Brain pericyte (primary cell): ENCODE data around the gene COX8A.
A peak's percentile ranks its signal among the peaks of the same experiment; 100 is the strongest.

Source experiments
- DNase-seq: peaks from one replicate; pipeline ENCODE4 v3.0.0-alpha.2; 2012; ENCODE audit warnings: low read depth, low spot score

The COX8A gene

DNA sequence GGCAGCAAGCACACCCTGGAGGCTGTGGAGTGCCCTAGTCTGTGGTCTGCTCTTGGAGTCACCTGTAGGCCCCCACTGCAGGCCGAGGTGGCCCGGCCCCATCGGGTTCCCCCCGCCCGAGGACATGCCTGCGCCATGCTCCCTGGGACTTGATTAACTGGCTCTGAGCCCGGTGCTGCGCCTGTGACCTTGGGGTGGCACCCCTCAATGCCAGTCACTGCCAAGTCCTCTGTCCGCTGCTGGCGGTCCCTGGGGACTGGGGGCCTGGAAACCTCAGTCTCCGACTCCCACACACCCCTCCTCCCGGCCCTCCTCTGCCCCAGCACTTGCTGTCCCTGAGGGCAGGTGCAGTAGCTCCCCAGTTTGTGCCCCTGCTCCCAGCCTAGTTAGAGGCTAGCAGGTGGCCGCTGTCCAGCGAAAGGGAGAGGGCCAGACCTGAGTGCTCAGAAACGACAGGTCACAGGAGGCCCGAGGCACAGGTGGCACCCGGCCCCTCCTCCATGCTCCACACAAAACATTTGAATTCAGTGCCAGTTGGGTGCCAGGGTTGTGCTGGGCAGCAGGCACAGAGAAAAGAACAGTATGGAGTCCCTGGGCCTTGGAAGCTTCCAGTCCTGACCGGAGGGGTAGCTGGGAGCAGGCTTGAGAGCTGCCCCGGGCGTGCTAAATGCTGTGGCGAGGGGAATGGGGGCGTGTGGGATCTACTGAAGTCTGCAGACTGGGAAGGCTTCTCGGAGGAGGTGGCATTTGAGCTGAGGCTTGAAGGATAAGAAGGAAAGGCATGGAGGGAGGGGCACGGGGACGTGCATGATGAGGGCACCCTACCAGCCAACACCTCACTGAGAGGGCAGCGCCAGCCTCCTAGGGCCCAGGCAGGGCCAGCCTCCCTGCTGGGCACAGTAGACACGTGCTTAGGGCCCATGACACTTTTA lies 45.0 kb downstream of the COX8A start:
- DNase-seq = no peak

DNA sequence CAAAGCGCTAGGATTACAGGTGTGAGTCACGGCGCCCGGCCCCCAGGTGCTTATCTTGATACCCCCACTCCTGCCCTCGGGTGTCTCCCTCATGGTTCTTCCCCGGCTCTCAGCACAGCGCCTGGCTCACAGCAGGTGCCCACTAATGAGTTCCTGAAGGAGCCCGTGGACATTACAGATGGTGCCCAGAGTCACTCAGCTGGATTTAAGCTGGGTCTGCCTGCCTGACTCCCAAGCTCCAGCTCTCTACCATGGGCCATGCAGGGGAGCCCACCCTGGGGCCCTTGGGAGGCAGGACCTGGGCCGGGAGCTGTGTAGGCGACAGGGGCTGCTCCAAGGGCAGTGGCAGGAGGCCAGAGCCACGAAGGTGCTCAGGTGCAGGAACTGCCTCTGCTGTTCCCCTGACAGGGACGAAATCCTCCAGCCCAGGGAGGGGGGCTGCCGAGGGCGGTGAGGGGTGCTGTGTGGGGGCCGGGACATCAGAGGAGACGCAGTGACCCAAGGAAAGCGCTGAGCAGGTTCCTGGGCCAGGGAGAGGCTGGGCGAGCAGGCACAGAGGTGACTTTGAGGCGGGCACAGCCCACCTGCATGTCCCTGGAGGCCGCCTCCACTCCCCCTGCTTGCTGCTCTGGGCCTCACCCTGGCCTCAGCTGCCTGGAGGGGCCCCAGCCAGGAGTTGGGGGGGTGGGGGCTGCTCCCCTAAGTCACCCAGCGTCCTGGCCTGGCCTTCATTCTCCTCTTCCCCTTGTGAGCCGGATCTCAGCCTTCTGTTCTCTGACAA lies 46.7 kb downstream of the COX8A start:
- DNase-seq = no peak

DNA sequence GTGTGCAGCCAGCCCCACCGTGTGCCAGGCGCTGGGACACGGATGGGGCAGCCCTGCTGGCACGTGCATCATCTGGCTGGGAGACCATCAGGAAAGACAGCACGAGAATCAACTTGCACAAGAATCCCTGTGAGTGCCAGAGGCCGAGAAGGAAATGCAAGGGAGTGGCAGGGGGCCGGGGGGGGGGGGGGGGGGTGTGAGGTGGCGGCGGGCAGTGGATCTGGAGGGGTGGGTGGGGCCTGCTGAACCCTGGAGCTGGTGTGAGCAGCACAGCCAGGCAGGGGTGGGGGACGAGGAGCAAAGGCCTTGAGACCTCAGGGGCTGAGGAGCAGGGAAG lies 47.3 kb downstream of the COX8A start:
- no peak for DNase-seq

DNA sequence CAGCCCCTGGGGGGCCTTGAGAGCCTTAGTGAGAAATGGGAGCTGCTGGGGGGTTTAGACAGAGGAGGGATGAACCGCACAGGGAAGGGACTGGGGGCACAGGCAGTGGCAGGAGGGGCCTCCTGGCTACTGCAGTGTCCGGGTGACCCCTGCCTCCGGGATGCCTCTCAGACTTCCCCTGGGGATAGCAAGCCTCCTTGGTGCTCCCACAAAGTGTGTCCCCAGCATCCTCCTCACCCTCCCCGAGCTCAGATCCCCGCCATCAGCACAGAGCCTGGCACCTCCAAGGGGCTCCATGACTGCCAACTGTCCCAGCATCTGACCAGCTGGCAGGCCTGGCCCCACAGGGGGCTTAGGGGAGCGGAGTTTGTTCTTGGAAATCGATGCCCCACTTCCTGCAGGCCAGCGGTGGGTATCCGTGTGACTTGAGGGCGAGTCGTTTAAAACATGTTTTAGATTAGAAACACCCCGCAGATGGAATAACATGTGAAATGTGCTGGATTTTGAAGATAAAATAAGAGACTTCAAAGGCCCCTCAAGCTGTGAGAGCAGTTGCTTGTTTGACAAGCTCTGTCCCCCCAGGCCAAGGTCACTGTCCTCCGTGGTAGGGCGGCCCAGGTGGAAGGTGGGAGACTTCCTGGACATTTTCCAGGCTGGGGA lies 47.8 kb downstream of the COX8A start:
- peak; percentile 53 for DNase-seq

DNA sequence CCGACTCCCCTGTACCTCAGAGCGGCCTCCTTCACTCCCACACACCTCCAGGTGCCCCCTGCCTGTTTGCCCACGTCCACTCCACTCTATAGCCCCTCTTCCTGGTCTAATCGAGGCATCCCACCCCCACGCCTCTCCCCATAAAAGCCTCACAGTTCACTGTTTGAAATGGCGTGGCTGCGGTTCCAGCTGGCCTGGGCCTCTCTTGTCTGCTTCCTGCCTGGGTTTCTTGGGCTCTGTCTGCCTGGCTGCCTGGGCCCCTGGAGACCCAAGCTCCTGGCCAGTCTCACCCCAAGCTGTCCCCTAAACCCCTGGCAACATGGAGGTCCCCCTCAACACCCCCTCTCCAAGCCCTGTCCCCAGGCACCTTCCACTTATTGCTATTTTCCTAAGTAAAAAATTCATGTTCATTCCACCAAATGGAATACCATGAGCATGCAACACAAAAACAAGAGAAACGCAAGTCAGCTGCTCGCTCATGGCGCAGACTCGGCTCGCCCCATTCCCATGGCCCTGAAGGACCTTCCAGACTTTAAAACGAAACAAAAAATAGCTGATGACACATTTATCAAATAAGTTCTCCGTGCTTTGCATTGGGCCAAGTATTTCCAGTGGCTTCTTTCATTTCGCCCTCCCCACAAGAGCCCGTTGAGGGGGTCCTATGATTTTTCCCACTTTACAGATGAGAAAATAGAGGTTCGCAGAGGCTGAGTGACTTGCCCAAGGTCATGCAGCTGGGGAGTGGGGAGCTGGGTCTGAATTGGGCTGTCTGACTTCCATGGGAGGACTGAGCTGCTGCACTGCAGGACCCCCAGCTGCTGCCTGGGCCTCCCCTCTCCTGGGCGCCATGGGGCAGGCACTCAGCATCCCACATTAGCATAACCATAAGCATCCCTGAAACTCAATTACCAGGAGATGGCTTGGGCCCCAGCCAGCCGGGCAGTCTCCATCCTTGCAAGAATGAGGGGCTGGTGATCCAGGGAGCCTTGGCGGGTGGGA lies 49.6 kb downstream of the COX8A start:
- DNase-seq = no peak

DNA sequence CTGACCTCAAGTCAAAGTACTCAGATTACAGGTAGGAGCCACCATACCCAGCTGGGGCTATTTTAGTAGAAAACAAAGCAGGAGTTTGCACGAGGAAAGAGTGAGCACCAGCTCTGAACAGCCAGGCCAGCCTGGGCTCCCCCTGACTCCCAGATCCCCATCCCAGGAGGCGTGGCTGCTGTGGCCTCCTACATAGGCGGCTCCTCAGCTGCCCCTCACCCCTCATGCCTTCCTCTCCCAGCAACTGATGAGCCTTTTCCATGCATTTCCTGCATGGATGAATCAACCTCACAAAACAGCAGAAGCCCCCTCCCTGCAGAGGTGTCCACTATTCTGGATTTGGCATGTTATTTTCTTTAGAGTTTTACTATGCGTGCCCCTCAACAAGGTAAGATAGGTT lies 50.8 kb downstream of the COX8A start:
- no peak for DNase-seq
